CD14-positive monocyte (primary cell): Measurements from ENCODE around the gene TBC1D4. TPM values are rescaled to one million over a fixed set of nuclear protein-coding genes. Genes with fewer than 3 reads are reported as not detected.

Experiments used
- DNase-seq, 3 donors: peaks; one replicate each; pipeline ENCODE4 v3.0.0-alpha.2; 2011 to 2022
- H2AFZ ChIP-seq: 2 replicates; pipeline ENCODE4 v1.6.0; 2012; ENCODE audit warnings: mild to moderate bottlenecking, low read depth, low read length, inconsistent platforms; ENCODE audit not compliant: insufficient read depth, poor library complexity, severe bottlenecking
- H3K27ac ChIP-seq, 2 donors: 1 replicate in 1 of 2; 2 replicates in 1 of 2; pipeline ENCODE4 v1.5.1; 2012 to 2013; ENCODE audit warnings: low read length in 2 of 2, control low read depth in 1 of 2, inconsistent platforms in 1 of 2, low read depth in 1 of 2, mild to moderate bottlenecking in 1 of 2
- H3K27me3 ChIP-seq, 2 donors: one replicate each; pipeline versions ENCODE4 v1.6.0 to v1.6.1; 2011 to 2013; ENCODE audit warnings: low read length in 2 of 2; ENCODE audit not compliant: control insufficient read depth in 2 of 2, insufficient read depth in 2 of 2
- H3K36me3 ChIP-seq, 2 donors: replicated peaks in 1 of 2; 1 replicate in 1 of 2; 2 replicates in 1 of 2; pipeline versions ENCODE4 v1.5.1 to v1.6.1; 2012 to 2013; ENCODE audit warnings: low read length in 2 of 2, control low read depth in 1 of 2, inconsistent platforms in 1 of 2, mild to moderate bottlenecking in 1 of 2; ENCODE audit not compliant: insufficient read depth in 2 of 2, control insufficient read depth in 1 of 2
- H3K4me1 ChIP-seq, 2 donors: 1 replicate in 1 of 2; 2 replicates in 1 of 2; pipeline versions ENCODE4 v1.5.1 to v1.6.1; 2012 to 2013; ENCODE audit warnings: low read length in 2 of 2, control low read depth in 1 of 2, inconsistent platforms in 1 of 2, mild to moderate bottlenecking in 1 of 2, moderate library complexity in 1 of 2; ENCODE audit not compliant: insufficient read depth in 2 of 2, control insufficient read depth in 1 of 2
- H3K4me2 ChIP-seq: replicated peaks from 2 replicates; pipeline ENCODE3; 2012; ENCODE audit warnings: low read length, moderate library complexity, mild to moderate bottlenecking; ENCODE audit not compliant: poor library complexity, severe bottlenecking; ENCODE audit errors: extremely low read depth
- H3K4me3 ChIP-seq, 3 experiments: fragments of 200-600 bp in 1 of 3; sonication (generic) in 1 of 3; replicated peaks in 1 of 3; 1 replicate in 2 of 3; 2 replicates in 1 of 3; pipeline ENCODE4 v1.5.1; 2011 to 2013; ENCODE audit warnings: low read length in 3 of 3, mild to moderate bottlenecking in 3 of 3, control low read depth in 2 of 3, low read depth in 2 of 3, inconsistent platforms in 1 of 3, moderate library complexity in 1 of 3
- H3K79me2 ChIP-seq: 2 replicates; pipeline ENCODE4 v1.6.0; 2012; ENCODE audit warnings: mild to moderate bottlenecking, control low read depth, inconsistent platforms, low read length, moderate library complexity; ENCODE audit not compliant: insufficient read depth
- H3K9ac ChIP-seq: 2 replicates; pipeline ENCODE4 v1.6.0; 2017; ENCODE audit warnings: low read length, mild to moderate bottlenecking; ENCODE audit not compliant: insufficient read depth, poor library complexity, severe bottlenecking
- H3K9me3 ChIP-seq, 2 donors: replicated peaks in 1 of 2; 1 replicate in 1 of 2; 2 replicates in 1 of 2; pipeline versions ENCODE4 v1.5.1 to v1.6.1; 2012 to 2013; ENCODE audit warnings: low read length in 2 of 2, control low read depth in 1 of 2; ENCODE audit not compliant: control insufficient read depth in 1 of 2, insufficient read depth in 1 of 2
- H4K20me1 ChIP-seq: 2 replicates; pipeline ENCODE4 v1.6.0; 2012; ENCODE audit warnings: mild to moderate bottlenecking, low read length, control low read depth, moderate library complexity; ENCODE audit not compliant: insufficient read depth
- H3K27ac Mint-ChIP-seq, 7 donors: one replicate each; pipeline ENCODE4 v1.8.0; 2020; ENCODE audit warnings: mild to moderate bottlenecking in 7 of 7, mixed read lengths in 7 of 7, moderate library complexity in 6 of 7, inconsistent platforms in 2 of 7
- H3K27me3 Mint-ChIP-seq, 3 donors: one replicate each; pipeline ENCODE4 v1.8.0; 2021 to 2022; ENCODE audit warnings: low read depth in 3 of 3, mild to moderate bottlenecking in 3 of 3, mixed read lengths in 3 of 3, moderate library complexity in 3 of 3, inconsistent platforms in 1 of 3
- H3K36me3 Mint-ChIP-seq, 2 donors: one replicate each; pipeline ENCODE4 v1.8.0; 2020; ENCODE audit warnings: mixed read lengths in 2 of 2, inconsistent platforms in 1 of 2, mild to moderate bottlenecking in 1 of 2
- H3K4me1 Mint-ChIP-seq: one replicate; pipeline ENCODE4 v1.8.0; 2020; ENCODE audit warnings: mild to moderate bottlenecking, mixed read lengths
- H3K4me3 Mint-ChIP-seq, 2 donors: one replicate each; pipeline ENCODE4 v1.8.0; 2020; ENCODE audit warnings: mild to moderate bottlenecking in 2 of 2, mixed read lengths in 2 of 2, moderate library complexity in 1 of 2
- H3K9me3 Mint-ChIP-seq, 7 donors: one replicate each; pipeline ENCODE4 v1.8.0; 2020 to 2022; ENCODE audit warnings: mixed read lengths in 7 of 7, mild to moderate bottlenecking in 6 of 7, moderate library complexity in 6 of 7, inconsistent platforms in 2 of 7
- WGBS: methylation state at CpG from one replicate; pipeline ENCODE4 v1.1.5; 2013; ENCODE audit warnings: missing lambda C conversion rate; ENCODE audit not compliant: insufficient coverage; 5-methylcytosine and 5-hydroxymethylcytosine counted together
- intact Hi-C, 2 donors: fragments of 100-400 bp; cut with micrococcal nuclease; formaldehyde crosslinking; loops; one replicate each; pipeline versions ENCODE4 v1.15.0 to v1.15.1; 2023
- polyA plus RNA-seq, 3 donors: library from polyadenylated mRNA; depleted of rRNA in 1 of 3; unstranded in 2 of 3; stranded (reverse) in 1 of 3; fragments of 300-500 nt in 2 of 3; fragments of >200 nt in 1 of 3; fragmentation: Illumina TruSeq in 2 of 3; gene quantifications; 1 replicate in 2 of 3; 2 replicates in 1 of 3; pipeline ENCODE4 v1.2.3, GENCODE V29; 2012 to 2021
- TF ChIP-seq, protein P1 (sequence below): fragments of 200-600 bp; IDR thresholded peaks from one replicate; pipeline ENCODE4 v1.8.0; 2022; ENCODE audit warnings: antibody characterized with exemption, mild to moderate bottlenecking

The TBC1D4 gene
- polyA plus RNA-seq, 3 donors: 2.0 to 6.7 (median 2.5) TPM

DNA sequence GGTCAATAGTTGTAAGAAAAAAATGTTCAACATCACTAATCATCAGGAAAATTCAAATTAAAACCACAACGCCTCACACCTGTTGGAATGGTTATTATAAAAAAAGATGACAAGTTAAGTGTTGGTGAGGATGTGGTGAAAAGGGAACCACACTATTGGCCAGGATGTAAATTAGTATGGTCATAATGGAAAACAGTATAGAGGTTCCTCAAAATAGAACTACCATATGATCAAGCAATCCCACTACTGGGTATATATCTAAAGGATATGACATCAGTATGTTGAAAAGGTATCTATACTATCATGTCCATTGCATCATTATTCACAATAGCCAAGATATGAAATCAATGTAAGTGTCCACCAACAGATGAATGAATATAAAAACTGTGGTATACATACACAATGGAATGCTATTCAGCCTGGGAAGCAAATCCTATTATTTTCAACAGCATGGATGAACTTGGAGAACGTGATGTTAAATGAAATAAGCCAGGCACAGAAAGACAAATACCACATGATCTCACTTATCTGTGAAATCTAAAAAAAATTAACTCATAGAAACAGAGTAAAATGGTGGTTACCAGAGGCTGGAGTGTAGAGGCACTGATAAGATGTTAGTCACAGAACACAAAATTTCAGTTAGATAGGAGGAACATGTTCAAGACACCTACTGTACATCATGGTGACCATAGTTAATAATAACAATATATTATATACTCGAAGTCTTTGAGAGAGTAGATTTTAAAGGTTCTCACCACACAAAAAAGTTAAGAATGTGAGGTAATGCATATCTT is 56.6 kb downstream of the TBC1D4 start:
- no CpG with 5 or more reads among the region's 3 CpGs for WGBS
- TF ChIP-seq, protein P1, sequence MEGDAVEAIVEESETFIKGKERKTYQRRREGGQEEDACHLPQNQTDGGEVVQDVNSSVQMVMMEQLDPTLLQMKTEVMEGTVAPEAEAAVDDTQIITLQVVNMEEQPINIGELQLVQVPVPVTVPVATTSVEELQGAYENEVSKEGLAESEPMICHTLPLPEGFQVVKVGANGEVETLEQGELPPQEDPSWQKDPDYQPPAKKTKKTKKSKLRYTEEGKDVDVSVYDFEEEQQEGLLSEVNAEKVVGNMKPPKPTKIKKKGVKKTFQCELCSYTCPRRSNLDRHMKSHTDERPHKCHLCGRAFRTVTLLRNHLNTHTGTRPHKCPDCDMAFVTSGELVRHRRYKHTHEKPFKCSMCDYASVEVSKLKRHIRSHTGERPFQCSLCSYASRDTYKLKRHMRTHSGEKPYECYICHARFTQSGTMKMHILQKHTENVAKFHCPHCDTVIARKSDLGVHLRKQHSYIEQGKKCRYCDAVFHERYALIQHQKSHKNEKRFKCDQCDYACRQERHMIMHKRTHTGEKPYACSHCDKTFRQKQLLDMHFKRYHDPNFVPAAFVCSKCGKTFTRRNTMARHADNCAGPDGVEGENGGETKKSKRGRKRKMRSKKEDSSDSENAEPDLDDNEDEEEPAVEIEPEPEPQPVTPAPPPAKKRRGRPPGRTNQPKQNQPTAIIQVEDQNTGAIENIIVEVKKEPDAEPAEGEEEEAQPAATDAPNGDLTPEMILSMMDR: no peak
- Mint-ChIP-seq H3K4me3 (no peak overlapping the region), H3K9me3 (peaks cover 0 to 5% (median 0%) of the 10 kb centered on the region in 7 donors), H3K4me1 (peaks cover 6% of the 10 kb centered on the region), H3K36me3 (peaks cover 0 to 2% of the 10 kb centered on the region in 2 donors), H3K27ac (no peak overlapping the region), H3K27me3 (no peaks in the 10 kb centered on the region)
- no peak for DNase-seq
- Histone ChIP-seq H3K4me1 (peaks cover 4 to 8% of the 10 kb centered on the region in 2 donors), H3K79me2 (no peaks in the 10 kb centered on the region), H3K27me3 (no peaks in the 10 kb centered on the region), H2AFZ (no peak overlapping the region), H3K9me3 (peaks cover 0 to 3% of the 10 kb centered on the region in 2 donors), H3K4me2 (no peak overlapping the region), H3K9ac (no peak overlapping the region), H3K27ac (no peak overlapping the region), H3K4me3 (no peak overlapping the region), H4K20me1 (no peaks in the 10 kb centered on the region), H3K36me3 (no peaks in the 10 kb centered on the region)
- intact Hi-C loops: no loop called here

DNA sequence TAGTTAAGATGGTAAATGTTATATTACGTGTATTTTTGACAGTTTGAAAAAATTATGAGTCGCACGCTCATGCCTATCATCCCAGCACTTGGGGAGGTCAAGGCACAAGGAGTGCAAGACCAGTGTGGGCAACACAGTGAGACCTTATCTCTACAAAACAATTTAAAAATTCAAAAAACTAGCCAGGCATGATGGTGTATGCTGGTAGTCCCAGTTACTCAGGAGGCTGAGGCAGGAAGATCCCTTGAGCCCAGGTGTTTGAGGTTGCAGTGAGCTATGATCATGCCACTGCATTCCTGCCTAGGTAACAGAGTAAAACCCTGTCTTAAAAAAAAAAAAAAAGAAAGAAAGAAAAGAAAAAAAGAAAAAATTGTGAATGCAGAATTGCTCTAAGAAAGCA is 58.0 kb downstream of the TBC1D4 start:
- H3K27me3 Mint-ChIP-seq: no peaks in the 10 kb centered on the region
- H3K36me3 ChIP-seq: no peaks in the 10 kb centered on the region
- no peak for DNase-seq
- H3K9me3 Mint-ChIP-seq: peaks cover 0 to 5% (median 0%) of the 10 kb centered on the region in 7 donors
- TF ChIP-seq, protein P1: no peak
- H3K4me1 ChIP-seq: peaks cover 8 to 18% of the 10 kb centered on the region in 2 donors
- H3K36me3 Mint-ChIP-seq: peaks cover 0 to 2% of the 10 kb centered on the region in 2 donors
- H2AFZ ChIP-seq: no peak overlapping the region
- no peak overlapping the region for H3K27ac ChIP-seq
- no peak overlapping the region for H3K4me2 ChIP-seq
- no peaks in the 10 kb centered on the region for H4K20me1 ChIP-seq
- no CpG with 5 or more reads among the region's 3 CpGs for WGBS
- intact Hi-C loops: no loop called here
- H3K79me2 ChIP-seq: no peaks in the 10 kb centered on the region
- H3K4me3 Mint-ChIP-seq: no peak overlapping the region
- peaks cover 13% of the 10 kb centered on the region for H3K4me1 Mint-ChIP-seq
- peaks cover 0 to 3% of the 10 kb centered on the region in 2 donors for H3K9me3 ChIP-seq
- no peak overlapping the region for H3K27ac Mint-ChIP-seq
- H3K4me3 ChIP-seq: no peak overlapping the region
- no peak overlapping the region for H3K9ac ChIP-seq
- H3K27me3 ChIP-seq: no peaks in the 10 kb centered on the region
